Calu3 (cell line): ENCODE results near the gene CRIP1. TPM values are rescaled to one million over a fixed set of nuclear protein-coding genes. Genes with fewer than 3 reads are reported as not detected.

Experiments
- BruUV-seq: library from RNA; stranded (reverse); fragments of 400-500 nt; replicated peaks from 2 replicates; lab custom pipeline; 2021; lab: Mats Ljungman, UMichigan
- CTCF ChIA-PET: fragments of 300-600 bp; sonication (Branson Sonifier 250); formaldehyde crosslinking; loops from one replicate; lab custom pipeline; 2022; ENCODE audit warnings: antibody characterized with exemption; lab: Charles Lee
- DNase-seq: peaks from one replicate; pipeline ENCODE4 v3.0.0; 2022
- H3K27ac Mint-ChIP-seq: one replicate; pipeline ENCODE4 v1.8.0; 2022; ENCODE audit warnings: mixed read lengths; ENCODE audit not compliant: unreplicated experiment
- H3K27me3 Mint-ChIP-seq: one replicate; pipeline ENCODE4 v1.8.0; 2022; ENCODE audit warnings: mixed read lengths; ENCODE audit not compliant: unreplicated experiment
- H3K36me3 Mint-ChIP-seq: one replicate; pipeline ENCODE4 v1.8.0; 2022; ENCODE audit warnings: mild to moderate bottlenecking, moderate library complexity, mixed read lengths; ENCODE audit not compliant: insufficient read depth, unreplicated experiment
- H3K4me1 Mint-ChIP-seq: one replicate; pipeline ENCODE4 v1.8.0; 2022; ENCODE audit warnings: mild to moderate bottlenecking, low read depth, mixed read lengths; ENCODE audit not compliant: unreplicated experiment
- H3K4me3 Mint-ChIP-seq: one replicate; pipeline ENCODE4 v1.8.0; 2022; ENCODE audit warnings: mild to moderate bottlenecking, low read depth, moderate library complexity, mixed read lengths; ENCODE audit not compliant: unreplicated experiment
- H3K9me3 Mint-ChIP-seq: one replicate; pipeline ENCODE4 v1.8.0; 2022; ENCODE audit warnings: low read depth, mixed read lengths; ENCODE audit not compliant: unreplicated experiment
- intact Hi-C: fragments of 100-400 bp; cut with micrococcal nuclease; formaldehyde crosslinking; loops from one replicate; pipeline ENCODE4 v1.10.0; 2022; ENCODE audit not compliant: unreplicated experiment
- total RNA-seq: library from RNA; stranded (reverse); gene quantifications from 2 replicates; pipeline ENCODE4 v1.2.3, GENCODE V29; 2022
- TF ChIP-seq, protein P1 (sequence below): fragments of 200-600 bp; IDR thresholded peaks from one replicate; pipeline ENCODE4 v1.8.0; 2022; ENCODE audit warnings: antibody characterized with exemption; ENCODE audit not compliant: unreplicated experiment

CRIP1 gene
- total RNA-seq, 1 experiment from 2014 or later: 7.1 TPM

DNA sequence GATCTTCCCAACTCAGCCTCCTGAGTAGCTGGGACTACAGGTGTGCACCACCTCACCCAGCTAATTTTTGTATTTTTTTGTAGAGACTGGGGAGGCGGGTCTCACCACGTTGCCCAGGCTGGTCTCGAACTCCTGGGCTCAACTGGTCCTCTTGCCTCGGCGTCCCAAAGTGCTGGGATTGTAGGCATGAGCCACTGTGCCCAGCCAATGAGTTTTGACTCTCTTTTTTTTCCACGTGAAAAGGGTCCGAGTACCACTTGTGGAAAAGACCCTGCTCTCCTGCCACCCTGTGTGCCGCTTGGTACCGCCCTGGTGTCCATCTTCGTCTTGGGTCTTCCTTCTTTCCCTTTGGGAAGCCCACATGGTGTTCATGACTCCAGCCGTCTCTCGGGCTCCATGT, 21.9 kb downstream of the CRIP1 start:
- DNase-seq: no peak
- Mint-ChIP-seq H3K36me3 (peaks cover 3% of the 10 kb centered on the region), H3K4me3 (no peak overlapping the region), H3K4me1 (no peaks in the 10 kb centered on the region), H3K9me3 (no peaks in the 10 kb centered on the region), H3K27ac (no peak overlapping the region), H3K27me3 (peaks cover 86% of the 10 kb centered on the region)
- CTCF ChIA-PET: no interaction called here
- TF ChIP-seq, protein P1, sequence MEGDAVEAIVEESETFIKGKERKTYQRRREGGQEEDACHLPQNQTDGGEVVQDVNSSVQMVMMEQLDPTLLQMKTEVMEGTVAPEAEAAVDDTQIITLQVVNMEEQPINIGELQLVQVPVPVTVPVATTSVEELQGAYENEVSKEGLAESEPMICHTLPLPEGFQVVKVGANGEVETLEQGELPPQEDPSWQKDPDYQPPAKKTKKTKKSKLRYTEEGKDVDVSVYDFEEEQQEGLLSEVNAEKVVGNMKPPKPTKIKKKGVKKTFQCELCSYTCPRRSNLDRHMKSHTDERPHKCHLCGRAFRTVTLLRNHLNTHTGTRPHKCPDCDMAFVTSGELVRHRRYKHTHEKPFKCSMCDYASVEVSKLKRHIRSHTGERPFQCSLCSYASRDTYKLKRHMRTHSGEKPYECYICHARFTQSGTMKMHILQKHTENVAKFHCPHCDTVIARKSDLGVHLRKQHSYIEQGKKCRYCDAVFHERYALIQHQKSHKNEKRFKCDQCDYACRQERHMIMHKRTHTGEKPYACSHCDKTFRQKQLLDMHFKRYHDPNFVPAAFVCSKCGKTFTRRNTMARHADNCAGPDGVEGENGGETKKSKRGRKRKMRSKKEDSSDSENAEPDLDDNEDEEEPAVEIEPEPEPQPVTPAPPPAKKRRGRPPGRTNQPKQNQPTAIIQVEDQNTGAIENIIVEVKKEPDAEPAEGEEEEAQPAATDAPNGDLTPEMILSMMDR: no peak
- no TSS peak for BruUV-seq
- intact Hi-C loops: no loop called here

DNA sequence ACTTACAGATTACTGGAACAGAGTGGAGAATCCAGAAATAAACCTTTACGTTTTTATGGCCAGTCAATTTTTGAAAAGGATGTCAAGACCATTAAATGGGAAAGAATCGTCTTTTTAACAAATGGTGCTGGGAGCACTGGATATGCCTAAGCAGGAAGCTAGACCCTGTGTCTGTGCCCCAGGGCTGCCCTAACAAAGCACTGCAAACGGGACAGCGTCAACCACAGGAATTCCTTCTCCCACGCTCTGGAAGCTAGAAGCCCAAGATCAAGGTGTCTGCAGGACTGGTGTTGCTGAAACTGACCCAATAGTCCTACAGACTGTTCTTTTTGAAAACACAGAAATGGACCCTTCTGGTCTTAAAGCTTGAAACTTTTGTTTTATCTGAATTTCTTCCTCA, 30.4 kb downstream of the CRIP1 start:
- peaks cover 5% of the 10 kb centered on the region for H3K9me3 Mint-ChIP-seq
- no TSS peak for BruUV-seq

DNA sequence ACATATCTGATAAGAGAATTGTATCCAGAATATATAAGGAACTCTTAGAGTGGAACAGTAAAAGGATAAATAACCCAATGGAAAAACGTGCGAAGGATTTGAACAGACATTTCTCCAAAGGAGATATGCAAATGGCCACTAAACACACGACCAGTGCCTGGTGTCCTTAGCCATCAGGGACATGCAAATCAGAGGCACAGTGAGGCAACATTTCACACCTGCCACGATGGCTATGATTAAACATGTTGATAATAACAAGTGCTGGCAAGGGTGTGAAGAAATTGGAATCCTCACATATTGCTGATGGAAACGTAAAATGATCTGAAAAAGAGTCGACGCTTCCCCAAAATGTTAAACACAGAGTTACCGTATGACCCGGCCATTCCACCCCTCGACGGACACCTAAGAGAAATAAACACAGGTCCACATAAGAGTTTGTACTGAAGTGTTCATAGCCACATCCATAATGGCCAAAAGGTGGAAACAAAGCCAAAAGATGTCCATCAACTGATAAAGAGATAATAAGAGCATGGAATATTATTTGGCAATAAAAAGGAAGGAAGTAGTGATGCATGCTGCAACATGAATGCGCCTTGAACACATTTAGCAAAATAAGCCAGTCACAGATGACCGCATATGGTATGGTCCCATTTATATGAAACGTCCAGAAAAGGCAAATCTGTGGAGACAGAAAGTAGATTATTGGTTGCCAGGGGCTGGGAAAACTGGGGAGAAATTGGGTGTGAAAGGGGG, 33.4 kb downstream of the CRIP1 start:
- no peaks in the 10 kb centered on the region for H3K4me1 Mint-ChIP-seq
- peaks cover 5% of the 10 kb centered on the region for H3K9me3 Mint-ChIP-seq
- TF ChIP-seq, protein P1: no peak
- H3K36me3 Mint-ChIP-seq: peaks cover under 1% of the 10 kb centered on the region
- intact Hi-C loops: no loop called here
- BruUV-seq: no TSS peak
- peaks cover 68% of the 10 kb centered on the region for H3K27me3 Mint-ChIP-seq
- CTCF ChIA-PET: interaction anchor here (0.6 to 0.7 kb wide), 2 partner anchors 9 to 324 kb away, joined by 4 to 5 read pairs; no protein-coding TSS in a partner anchor
- H3K27ac Mint-ChIP-seq: no peak overlapping the region
- no peak overlapping the region for H3K4me3 Mint-ChIP-seq
- DNase-seq: no peak

More for the DNA sequence above, 30.4 kb downstream of the CRIP1 start:
- DNase-seq: no peak
- H3K36me3 Mint-ChIP-seq: no peaks in the 10 kb centered on the region
- CTCF ChIA-PET: no interaction called here
- no peak overlapping the region for H3K27ac Mint-ChIP-seq
- intact Hi-C loops: no loop called here
- H3K4me1 Mint-ChIP-seq: no peaks in the 10 kb centered on the region
- peaks cover 64% of the 10 kb centered on the region for H3K27me3 Mint-ChIP-seq
- no peak overlapping the region for H3K4me3 Mint-ChIP-seq
- TF ChIP-seq, protein P1: no peak

DNA sequence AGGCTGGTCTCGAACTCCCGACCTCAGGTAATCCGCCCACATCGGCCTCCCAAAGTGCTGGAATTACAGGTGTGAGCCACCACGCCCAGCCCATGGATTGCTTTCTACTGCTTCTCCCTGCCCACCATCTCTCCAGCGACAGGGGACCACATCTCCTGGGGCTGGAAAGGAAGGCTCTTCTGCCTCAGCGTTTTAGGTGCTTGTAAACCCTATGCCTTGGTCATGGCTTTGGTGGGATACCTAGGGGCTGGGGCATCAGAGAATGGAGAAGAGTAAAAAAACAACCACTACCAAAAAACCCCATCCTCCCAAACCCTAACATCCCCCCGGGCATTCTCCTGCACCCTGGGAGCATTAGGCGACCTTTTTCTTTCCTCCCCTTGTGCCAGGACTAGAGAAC, 38.6 kb downstream of the CRIP1 start:
- H3K27me3 Mint-ChIP-seq: peaks cover 62% of the 10 kb centered on the region
- intact Hi-C loops: no loop called here
- no peak for DNase-seq
- H3K27ac Mint-ChIP-seq: no peak overlapping the region
- CTCF ChIA-PET: no interaction called here
- BruUV-seq: no TSS peak
- no peaks in the 10 kb centered on the region for H3K9me3 Mint-ChIP-seq
- H3K36me3 Mint-ChIP-seq: peaks cover 23% of the 10 kb centered on the region
- TF ChIP-seq, protein P1: no peak
- no peaks in the 10 kb centered on the region for H3K4me1 Mint-ChIP-seq
- peak overlapping the region; percentile 34 for H3K4me3 Mint-ChIP-seq
